KBM-7 (cell line): ENCODE results near the gene P2RX6.
"Not testable (repeated sequence)": the region's sequence is repeated elsewhere in the genome, so short reads cannot be mapped to it uniquely, and the experiment has no call there.

ENCODE experiments used
- DNase-seq: peaks from one replicate; pipeline ENCODE4 v3.0.0-alpha.2; 2015
- in situ Hi-C: fragments of 300-500 bp; cut with MboI; formaldehyde crosslinking; loops from 2 replicates; pipeline ENCODE4 v1.14.3; 2020; ENCODE audit warnings: low sequenced_read_pairs, low pct_unique_long_range_greater_than_20kb, mixed read lengths

Gene P2RX6

DNA sequence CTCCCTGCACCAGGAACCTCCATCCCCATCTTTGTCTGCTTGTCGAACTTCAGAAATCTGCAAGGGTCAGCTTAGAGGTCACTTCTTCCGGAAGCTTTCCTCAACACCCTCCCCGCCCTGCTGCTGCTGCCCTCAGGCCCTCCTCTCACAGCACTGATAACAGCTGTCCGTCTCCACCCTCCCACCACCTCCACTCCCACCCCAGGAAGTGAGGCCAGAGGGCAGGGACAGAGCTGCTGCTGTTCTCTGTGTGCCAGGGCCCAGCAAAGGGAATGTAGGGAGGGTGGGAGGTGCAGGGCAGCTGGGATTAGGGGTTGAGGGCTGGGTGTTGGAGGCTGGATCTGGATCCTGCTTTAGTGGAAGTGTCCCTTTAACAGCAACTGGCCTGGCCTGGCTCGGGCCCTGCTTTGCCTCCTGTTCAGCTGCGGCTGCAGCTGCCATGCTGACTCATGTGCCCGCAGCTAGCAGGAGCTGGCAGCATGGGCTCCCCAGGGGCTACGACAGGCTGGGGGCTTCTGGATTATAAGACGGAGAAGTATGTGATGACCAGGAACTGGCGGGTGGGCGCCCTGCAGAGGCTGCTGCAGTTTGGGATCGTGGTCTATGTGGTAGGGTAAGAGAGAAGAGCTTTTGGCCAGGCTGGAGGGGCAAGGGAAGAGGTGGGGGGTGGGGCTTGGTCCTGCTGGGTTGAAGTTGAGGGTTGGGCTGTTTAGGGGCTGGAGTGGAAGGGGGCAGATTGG is at the start of gene P2RX6:
Gene P2RX6, plus strand, starts transcription at position 440 of the 740 bp plus-strand sequence. Its CDS starts 10 bp downstream, at position 450.
- no peak for DNase-seq
- in situ Hi-C loops = no loop called here

GRCh38 chr22:20965888-20966855 is 48.8 kb upstream of the P2RX6 start:
- in situ Hi-C loops = no loop called here

GRCh38 chr22:20966883-20967696 is 47.9 kb upstream of the P2RX6 start, which contains the start of gene AIFM3:
Gene AIFM3, plus strand, starts transcription at chr22:20967255. Its CDS starts 690 bp downstream, at chr22:20967945.
- in situ Hi-C loops = no loop called here
- no peak for DNase-seq

More at GRCh38 chr22:20965888-20966855, 48.8 kb upstream of the P2RX6 start:
- DNase-seq = no peak

DNA sequence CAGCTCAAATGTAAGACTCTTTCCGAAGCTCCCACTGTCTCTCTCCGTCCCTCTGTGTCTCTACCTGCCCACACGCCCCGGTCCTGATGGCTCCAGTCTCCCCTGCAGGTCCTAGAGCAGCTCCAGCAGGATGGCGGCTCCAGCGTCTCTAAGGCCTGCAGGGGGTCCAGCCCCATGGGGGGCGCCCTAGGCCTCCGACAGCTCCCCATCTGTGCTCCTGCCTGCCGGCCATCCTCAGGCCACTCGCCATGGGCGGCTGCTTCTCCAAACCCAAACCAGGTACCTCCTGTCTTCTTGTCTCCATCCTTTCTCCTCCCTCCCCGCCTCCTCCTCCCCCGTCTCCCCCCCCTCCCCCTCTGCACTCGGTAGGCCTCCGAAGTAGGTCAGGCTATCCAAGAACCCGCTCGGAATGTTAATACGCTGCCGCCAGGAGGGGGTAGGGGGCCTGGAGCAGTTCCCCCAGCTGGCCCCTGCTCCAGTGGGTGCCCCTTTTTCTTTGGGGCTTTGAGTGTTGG is 47.2 kb upstream of the P2RX6 start:
- DNase-seq = no peak
- in situ Hi-C loops = no loop called here

DNA sequence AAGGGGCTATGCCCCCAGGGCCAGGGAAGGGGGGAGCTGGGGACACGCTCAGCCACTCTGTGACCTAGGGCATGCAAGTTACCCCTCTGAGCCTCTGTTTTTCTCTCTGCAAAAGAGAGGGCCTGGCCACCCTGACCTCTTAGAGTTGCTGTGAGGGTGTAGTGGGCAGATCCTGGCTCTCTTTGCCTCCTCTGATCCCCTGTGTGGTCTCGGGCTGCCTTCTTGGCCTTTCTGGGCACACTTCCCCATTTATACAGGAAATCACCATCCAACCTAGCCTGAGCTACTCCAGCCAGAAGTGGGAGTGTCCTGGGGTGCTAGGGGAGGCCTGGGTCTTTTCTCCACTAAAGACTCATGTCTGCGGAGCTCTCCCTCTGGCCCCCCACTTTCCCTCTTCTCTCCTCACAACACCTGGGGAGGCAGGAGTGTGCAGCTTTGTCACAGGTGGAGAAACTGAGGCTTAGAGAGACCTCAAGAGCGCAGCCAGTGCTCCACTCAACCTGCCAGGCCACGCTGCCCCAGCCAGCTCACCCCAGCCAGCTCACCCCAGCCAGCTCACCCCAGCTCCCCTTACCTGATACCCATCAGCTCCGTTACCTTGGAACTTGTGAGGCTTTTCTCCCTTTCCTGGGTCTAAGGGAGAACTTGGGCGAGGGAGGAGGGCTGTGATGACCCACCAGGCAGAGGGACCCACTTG is 46.5 kb upstream of the P2RX6 start:
- in situ Hi-C loops = no loop called here
- peak; percentile 24 for DNase-seq

DNA sequence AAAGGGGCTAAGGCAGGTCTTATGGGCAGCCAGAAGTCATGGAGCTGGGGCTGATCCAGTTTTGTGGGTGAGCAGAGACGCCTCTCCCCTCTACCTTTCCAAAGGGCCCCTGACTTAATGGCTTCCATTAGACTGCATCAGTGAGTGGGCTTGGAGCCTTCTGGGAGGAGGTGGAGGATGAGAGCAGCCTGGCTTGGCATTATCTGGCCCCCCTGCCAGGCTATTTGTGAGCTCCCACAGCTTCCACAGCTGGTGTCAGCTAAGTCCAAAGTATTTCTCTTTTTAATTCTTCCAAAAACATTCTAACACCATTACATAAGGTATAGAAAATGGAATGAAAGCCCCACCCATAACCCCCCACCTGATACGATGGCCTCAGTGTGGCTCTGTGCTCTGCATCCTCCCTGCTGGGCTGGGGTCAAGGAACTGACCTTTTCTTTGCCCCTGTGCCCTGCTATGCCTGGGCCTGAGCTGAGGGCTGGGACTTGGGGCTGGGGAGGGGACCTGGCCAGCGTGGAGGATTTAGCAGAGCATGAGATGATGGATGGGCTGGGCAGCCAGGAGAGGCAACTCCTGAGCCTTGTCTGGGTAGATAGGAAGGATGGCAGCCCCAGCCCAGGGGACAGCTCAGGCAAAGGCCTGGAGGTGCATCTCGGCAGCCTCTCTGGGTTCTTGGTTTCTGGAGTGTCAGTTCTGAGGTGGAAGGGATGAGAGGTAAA is 43.9 kb upstream of the P2RX6 start:
- DNase-seq = no peak
- in situ Hi-C loops = no loop called here

DNA sequence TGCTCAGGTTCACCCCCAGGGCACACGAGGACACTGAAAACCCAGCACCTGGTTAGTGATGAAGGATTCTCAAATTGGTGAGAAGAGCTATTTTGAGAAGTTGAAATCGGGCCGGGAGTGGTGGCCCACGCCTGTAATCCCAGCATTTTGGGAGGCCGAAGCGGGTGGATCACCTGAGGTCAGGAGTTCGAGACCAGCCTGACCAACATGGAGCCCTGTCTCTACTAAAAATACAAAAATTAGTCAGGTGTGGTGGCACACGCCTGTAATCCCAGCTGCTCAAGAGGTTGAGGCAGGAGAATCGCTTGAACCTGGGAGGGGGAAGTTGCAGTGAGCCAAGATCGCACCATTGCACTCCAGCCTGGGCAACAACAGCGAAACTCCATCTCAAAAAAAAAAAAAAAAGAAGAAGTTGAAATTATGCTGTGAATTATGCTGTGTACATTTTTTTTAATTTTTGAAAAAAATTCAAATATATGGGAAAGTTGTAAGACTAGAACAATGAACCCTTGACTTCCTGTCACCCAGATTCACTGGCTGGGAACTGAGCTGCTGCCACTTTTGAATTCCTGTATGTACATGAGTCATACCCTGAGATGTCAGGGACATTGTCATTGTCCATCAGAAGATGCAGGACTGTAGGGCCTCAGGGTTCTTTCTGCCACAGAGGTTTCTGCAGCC is 42.8 kb upstream of the P2RX6 start:
- in situ Hi-C loops = not testable (repeated sequence)
- peak; percentile 25 for DNase-seq

DNA sequence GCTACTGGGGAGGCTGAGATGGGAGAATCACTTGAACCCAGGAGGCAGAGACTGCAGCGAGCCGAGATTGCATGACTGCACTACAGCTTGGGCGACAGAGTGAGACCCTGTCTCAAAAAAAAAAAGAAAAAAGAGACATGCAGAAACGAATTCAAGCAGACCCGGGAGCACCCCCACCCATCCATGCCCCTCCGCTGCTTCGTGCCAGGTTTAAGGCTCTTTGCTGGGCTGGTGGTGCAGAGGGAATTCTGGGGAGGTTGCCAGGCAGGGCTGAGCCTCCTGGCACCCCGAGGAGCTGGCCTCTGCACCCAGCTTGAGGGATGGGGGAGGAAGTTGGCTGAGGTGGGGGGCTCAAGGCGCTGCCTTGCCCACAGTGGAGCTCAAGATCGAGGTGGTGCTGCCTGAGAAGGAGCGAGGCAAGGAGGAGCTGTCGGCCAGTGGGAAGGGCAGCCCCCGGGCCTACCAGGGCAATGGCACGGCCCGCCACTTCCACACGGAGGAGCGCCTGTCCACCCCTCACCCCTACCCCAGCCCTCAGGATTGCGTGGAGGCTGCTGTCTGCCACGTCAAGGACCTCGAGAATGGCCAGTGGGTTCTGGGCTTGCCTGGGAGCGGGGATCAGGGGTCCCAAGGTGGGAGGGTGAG is 41.9 kb upstream of the P2RX6 start:
- no peak for DNase-seq
- in situ Hi-C loops = no loop called here

DNA sequence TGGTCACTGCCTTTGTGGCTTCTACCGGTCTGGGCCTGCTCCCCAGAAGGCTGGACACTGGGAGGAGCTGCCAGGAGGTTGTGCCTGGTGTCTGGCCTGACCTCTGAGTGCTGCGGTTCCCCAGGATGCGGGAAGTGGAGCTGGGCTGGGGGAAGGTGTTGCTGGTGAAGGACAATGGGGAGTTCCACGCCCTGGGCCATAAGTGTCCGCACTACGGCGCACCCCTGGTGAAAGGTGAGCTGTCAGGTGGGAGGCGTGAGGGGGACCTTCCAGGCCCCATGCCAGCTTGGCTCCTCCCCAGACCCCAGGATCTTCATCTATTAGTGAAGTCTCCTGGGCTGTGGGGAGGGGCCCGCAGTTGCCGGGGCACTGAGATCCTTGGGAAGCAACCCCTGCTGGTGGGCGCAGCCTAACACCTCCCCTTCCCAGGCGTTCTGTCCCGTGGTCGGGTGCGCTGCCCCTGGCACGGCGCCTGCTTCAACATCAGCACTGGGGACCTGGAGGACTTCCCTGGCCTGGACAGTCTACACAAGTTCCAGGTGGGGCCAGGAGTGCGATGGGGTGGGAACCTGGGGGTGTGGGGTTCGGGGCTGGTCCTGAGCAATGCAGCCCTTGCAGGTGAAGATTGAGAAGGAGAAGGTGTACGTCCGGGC is 41.2 kb upstream of the P2RX6 start:
- in situ Hi-C loops = no loop called here
- no peak for DNase-seq

- no peak for DNase-seq
Observed at GRCh38 chr22:20974336-20974955, 40.5 kb upstream of the P2RX6 start.

DNA sequence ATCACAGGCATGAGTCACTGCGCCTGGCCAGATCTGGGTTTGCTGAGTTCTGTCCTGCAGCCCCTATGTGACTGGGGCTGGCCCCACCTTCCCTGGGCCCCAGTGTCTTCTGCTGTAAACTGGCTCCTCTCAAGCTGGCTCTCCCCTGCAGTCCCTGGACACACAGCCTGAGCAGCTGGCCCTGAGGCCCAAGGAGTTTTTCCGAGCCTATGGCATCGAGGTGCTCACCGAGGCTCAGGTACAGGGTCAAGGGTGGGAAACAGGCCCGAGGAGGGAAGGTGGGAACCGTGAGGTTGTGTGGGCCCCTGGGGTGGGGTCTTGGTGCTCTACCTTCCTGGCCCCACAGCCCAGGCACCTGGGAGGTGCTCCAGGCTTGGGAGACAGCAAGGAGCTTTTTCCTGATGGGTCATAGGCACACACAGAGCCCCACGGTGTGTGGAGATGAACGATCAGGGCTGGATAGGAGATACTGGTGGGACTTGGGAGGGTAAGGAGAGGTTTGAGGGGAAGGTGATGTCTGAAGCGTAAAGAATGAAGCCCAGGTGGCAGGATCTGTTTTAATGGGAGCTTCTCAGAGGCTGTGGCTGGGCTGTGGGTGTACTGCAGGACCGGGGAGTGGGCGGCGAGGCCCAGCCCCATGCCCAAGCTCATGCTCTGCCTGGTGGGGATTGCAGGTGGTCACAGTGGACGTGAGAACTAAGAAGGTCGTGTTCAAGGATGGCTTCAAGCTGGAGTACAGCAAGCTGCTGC is 39.2 kb upstream of the P2RX6 start:
- no peak for DNase-seq
- in situ Hi-C loops = no loop called here

More at GRCh38 chr22:20974336-20974955, 40.5 kb upstream of the P2RX6 start:
- in situ Hi-C loops = no loop called here

DNA sequence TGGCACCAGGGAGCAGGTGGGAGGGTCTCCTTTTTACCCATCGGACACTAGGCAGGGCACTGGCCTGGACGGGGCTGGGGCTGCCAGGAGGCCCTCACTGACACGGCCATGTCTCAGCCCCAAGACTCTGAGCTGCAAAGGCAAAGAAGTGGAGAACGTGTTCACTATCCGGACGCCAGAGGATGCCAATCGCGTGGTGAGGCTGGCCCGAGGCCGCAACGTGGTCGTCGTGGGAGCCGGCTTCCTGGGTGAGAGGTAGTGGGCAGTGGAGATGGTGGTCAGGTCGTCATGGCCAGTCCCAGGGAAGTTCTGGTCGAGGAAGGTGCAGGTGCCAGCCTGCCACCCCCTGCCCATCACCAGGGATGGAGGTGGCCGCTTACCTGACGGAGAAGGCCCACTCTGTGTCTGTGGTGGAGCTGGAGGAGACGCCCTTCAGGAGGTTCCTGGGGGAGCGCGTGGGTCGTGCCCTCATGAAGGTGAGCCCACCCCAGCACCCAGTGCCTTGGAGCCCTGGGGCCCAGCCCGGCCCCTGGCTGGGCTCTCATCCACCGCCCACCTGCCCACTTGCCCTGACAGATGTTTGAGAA is 38.6 kb upstream of the P2RX6 start:
- in situ Hi-C loops = no loop called here
- DNase-seq = no peak

DNA sequence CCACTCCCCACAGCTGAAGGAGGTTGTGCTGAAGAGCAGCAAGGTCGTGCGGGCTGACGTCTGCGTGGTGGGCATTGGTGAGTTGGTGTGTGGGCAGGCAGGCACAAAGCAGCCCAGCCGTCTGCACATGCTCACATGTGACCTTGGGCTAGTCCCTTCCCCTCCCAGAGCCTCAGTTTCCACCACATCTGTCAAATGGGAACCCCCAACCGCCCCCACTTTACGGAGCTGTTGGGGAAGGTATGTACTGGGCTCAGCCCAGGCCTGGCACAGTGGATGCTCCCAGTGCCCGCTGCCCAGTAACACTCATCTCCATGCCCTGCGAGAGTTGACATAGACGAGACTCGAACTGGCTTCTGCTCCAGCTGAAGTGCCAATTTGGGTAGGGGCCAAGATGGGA is 37.9 kb upstream of the P2RX6 start:
- no peak for DNase-seq
- in situ Hi-C loops = no loop called here

GRCh38 chr22:20977516-20978170 is 37.3 kb upstream of the P2RX6 start:
- in situ Hi-C loops = no loop called here
- DNase-seq = no peak
